ENCODE measurements around the gene DMKN. TPM values are rescaled to one million over a fixed set of nuclear protein-coding genes. Genes with fewer than 3 reads are reported as not detected.

Gene DMKN
- total RNA-seq, 4 donors from 2014 or later, result 2.7 to 18.1 (median 10.0) TPM

DNA sequence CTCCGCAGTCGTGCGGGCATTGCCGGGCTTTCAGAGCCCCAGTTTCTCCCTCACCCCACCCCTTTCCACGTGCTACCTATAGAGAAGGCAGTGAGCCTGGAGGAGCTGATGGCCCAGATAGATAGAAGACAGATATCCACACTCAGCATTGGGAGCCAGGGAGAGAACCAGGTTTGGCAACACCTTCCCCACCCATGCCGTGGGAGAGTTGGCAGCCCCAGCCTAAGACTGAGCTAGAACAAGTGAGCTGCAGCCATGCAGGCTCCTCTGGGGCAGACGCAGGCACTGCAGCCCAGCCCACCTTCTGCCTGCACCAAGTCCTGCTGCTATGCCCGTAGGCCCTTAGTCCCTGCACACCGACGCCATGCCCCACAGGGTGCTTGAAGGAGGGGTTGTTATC lies 12.8 kb downstream of the DMKN start:
- no peak for TF ChIP-seq POLR2AphosphoS5 (IDR thresholded peaks at IDR 0.05)
- TF ChIP-seq EP300 (IDR thresholded peaks at IDR 0.05; ENCODE audit: low read depth), result no peak
- no peak for TF ChIP-seq POLR2A (IDR thresholded peaks at IDR 0.05)
- TF ChIP-seq, protein P1, sequence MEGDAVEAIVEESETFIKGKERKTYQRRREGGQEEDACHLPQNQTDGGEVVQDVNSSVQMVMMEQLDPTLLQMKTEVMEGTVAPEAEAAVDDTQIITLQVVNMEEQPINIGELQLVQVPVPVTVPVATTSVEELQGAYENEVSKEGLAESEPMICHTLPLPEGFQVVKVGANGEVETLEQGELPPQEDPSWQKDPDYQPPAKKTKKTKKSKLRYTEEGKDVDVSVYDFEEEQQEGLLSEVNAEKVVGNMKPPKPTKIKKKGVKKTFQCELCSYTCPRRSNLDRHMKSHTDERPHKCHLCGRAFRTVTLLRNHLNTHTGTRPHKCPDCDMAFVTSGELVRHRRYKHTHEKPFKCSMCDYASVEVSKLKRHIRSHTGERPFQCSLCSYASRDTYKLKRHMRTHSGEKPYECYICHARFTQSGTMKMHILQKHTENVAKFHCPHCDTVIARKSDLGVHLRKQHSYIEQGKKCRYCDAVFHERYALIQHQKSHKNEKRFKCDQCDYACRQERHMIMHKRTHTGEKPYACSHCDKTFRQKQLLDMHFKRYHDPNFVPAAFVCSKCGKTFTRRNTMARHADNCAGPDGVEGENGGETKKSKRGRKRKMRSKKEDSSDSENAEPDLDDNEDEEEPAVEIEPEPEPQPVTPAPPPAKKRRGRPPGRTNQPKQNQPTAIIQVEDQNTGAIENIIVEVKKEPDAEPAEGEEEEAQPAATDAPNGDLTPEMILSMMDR (IDR thresholded peaks at IDR 0.05), result no peak
- Histone ChIP-seq H3K4me1 (peaks cover 0 to under 1% (median 0%) of the 10 kb centered on the region in 4 donors), H3K27me3 (no peaks in the 10 kb centered on the region), H3K4me3 (no peak overlapping the region), H3K36me3 (no peaks in the 10 kb centered on the region), H3K9me3 (no peaks in the 10 kb centered on the region), H3K27ac (no peak overlapping the region)
- WGBS, 2 donors (ENCODE audit: low coverage in 1 of 2), result 88% methylated on average over 10 of the region's 10 CpGs; no CpG with 5 or more reads in 1 of the 2 donors
- no peak for DNase-seq
- intact Hi-C loops (cut with DNase I; ENCODE audit: low total_unique reads) (no loop called here), in situ Hi-C loops (cut with MboI; ENCODE audit: low pct_ligation_motif_present in 1 of 4, low pct_unique_long_range_greater_than_20kb in 1 of 4, low sequenced_read_pairs in 3 of 4) (no loop called here)

DNA sequence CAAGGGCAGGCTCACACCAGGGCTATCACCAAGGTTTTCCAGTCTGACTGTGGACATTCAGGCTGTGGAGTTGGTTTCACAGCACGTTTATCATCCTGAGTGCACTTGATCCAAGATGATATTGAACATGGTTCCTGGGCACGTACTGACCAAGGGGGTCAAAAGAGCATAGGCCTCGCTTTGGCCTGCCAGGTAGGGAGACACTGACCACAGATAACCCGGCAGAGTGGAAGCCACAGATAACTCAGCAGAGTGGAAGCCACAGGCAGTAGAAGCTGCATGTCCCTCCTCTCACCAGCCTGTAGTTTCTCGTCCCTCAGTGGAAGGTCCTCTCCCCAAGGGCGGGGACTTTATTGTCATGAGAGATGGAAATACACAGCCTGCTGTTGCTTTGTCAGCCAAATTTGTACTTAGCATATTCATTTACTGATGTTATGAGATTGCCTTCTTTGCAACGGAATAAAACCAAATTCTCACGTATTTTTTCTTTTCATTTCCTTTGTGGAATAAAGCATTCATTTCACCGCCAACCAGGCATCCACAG lies 14.4 kb downstream of the DMKN start:
- DNase-seq, result no peak
- Histone ChIP-seq H3K36me3 (no peaks in the 10 kb centered on the region), H3K4me1 (peaks cover 0 to 7% (median 2%) of the 10 kb centered on the region in 4 donors), H3K4me3 (no peak overlapping the region), H3K27me3 (no peaks in the 10 kb centered on the region), H3K9me3 (no peaks in the 10 kb centered on the region), H3K27ac (no peak overlapping the region)
- in situ Hi-C loops (cut with MboI; ENCODE audit: low pct_ligation_motif_present in 1 of 4, low pct_unique_long_range_greater_than_20kb in 1 of 4, low sequenced_read_pairs in 3 of 4), result loop anchor here in 3 of 4 donors (10.0 kb wide), 2 partner anchors 144 to 154 kb away; partner anchors contain the start of genes FFAR3 (in 2 of the 3) and FFAR1 (in 1 of the 3)
- intact Hi-C loops (cut with DNase I; ENCODE audit: low total_unique reads), result loop anchor here (5.0 to 10.0 kb wide), 2 partner anchors 147 to 224 kb away; no protein-coding TSS in a partner anchor
- 45 to 83% methylated on average over 3 to 9 of the region's 9 CpGs for whole genome bisulfite sequencing, 2 donors (ENCODE audit: low coverage in 1 of 2)
- TF ChIP-seq POLR2A (IDR thresholded peaks at IDR 0.05) (no peak), POLR2AphosphoS5 (IDR thresholded peaks at IDR 0.05) (no peak), EP300 (IDR thresholded peaks at IDR 0.05; ENCODE audit: low read depth) (no peak)
- TF ChIP-seq, protein P1 (IDR thresholded peaks at IDR 0.05), result no peak

DNA sequence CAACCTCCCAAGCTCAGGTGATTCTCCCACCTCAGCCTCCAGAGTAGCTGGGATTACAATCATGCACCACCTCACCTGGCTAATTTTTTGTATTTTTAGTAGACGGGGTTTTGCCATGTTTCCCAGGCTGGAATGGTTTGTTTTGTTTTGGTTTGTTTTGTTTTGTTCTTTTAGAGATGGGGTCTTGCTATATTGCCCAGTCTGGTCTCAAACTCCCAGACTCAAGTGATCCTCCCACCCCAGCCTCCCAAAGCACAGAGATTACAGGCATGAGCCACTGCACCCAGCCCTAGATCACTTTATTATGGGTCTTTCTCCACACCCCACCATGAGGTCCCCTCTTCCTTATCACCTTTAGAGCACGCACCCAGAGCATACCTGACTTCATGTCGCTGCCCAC lies 15.2 kb downstream of the DMKN start:
- no peak for TF ChIP-seq EP300 (IDR thresholded peaks at IDR 0.05; ENCODE audit: low read depth)
- no peak for TF ChIP-seq POLR2AphosphoS5 (IDR thresholded peaks at IDR 0.05)
- TF ChIP-seq, protein P1 (IDR thresholded peaks at IDR 0.05), result no peak
- TF ChIP-seq POLR2A (IDR thresholded peaks at IDR 0.05), result no peak
- Histone ChIP-seq H3K36me3 (no peaks in the 10 kb centered on the region), H3K4me3 (no peak overlapping the region), H3K9me3 (no peaks in the 10 kb centered on the region), H3K27me3 (no peaks in the 10 kb centered on the region), H3K27ac (no peak overlapping the region), H3K4me1 (peaks cover 0 to 7% (median 2%) of the 10 kb centered on the region in 4 donors)
- intact Hi-C loops (cut with DNase I; ENCODE audit: low total_unique reads), result loop anchor here (5.0 to 10.0 kb wide), 2 partner anchors 146 to 223 kb away; no protein-coding TSS in a partner anchor
- in situ Hi-C loops (cut with MboI; ENCODE audit: low pct_ligation_motif_present in 1 of 4, low pct_unique_long_range_greater_than_20kb in 1 of 4, low sequenced_read_pairs in 3 of 4), result loop anchor here in 3 of 4 donors (10.0 kb wide), 2 partner anchors 143 to 153 kb away; partner anchors contain the start of genes FFAR3 (in 2 of the 3) and FFAR1 (in 1 of the 3)
- 17 to 72% methylated on average over 1 to 3 of the region's 3 CpGs for WGBS, 2 donors (ENCODE audit: low coverage in 1 of 2)
- no peak for DNase-seq

DNA sequence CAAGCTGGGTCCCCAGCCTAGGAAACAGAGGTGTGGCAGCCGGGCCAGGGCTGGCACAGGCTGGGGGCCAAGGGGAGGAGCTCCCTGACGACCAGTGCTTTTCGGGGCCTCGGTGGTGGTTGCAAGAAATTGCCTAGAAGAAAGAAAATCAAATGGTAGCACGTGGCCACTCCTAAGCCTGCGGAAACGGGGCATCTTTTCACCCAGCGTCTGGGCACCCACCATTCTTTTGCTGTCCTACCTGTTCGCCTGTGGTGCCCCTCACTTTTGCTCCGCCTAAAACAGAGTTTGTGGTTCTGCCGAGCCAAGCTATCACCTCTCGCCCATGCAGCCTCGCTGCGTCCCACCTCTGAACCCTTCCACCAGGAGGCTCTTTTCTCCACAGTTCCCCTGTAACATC lies 16.0 kb downstream of the DMKN start:
- WGBS, 2 donors (ENCODE audit: low coverage in 1 of 2), result 72 to 93% methylated on average over 3 to 14 of the region's 14 CpGs
- in situ Hi-C loops (cut with MboI; ENCODE audit: low pct_ligation_motif_present in 1 of 4, low pct_unique_long_range_greater_than_20kb in 1 of 4, low sequenced_read_pairs in 3 of 4), result loop anchor here in 3 of 4 donors (10.0 kb wide), 2 partner anchors 143 to 153 kb away; partner anchors contain the start of genes FFAR3 (in 2 of the 3) and FFAR1 (in 1 of the 3)
- Histone ChIP-seq H3K9me3 (no peaks in the 10 kb centered on the region), H3K36me3 (no peaks in the 10 kb centered on the region), H3K4me3 (no peak overlapping the region), H3K27me3 (no peaks in the 10 kb centered on the region), H3K27ac (no peak overlapping the region), H3K4me1 (peaks cover 0 to 7% (median 2%) of the 10 kb centered on the region in 4 donors)
- TF ChIP-seq, protein P1 (IDR thresholded peaks at IDR 0.05), result no peak
- TF ChIP-seq POLR2A (IDR thresholded peaks at IDR 0.05) (no peak), POLR2AphosphoS5 (IDR thresholded peaks at IDR 0.05) (no peak), EP300 (IDR thresholded peaks at IDR 0.05; ENCODE audit: low read depth) (no peak)
- intact Hi-C loops (cut with DNase I; ENCODE audit: low total_unique reads), result loop anchor here (5.0 to 10.0 kb wide), 2 partner anchors 145 to 223 kb away; no protein-coding TSS in a partner anchor
- no peak for DNase-seq

Measured in transverse colon (tissue), 4 donors.